IPS-18a (cell line): ENCODE results near the gene MARCHF11.

Source experiments
- H3K27ac ChIP-seq: one replicate; pipeline ENCODE4 v1.5.1; 2013; ENCODE audit warnings: low read length
- H3K27me3 ChIP-seq: one replicate; pipeline ENCODE4 v1.6.1; 2013; ENCODE audit warnings: mild to moderate bottlenecking, low read length; ENCODE audit not compliant: control insufficient read depth, insufficient read depth
- H3K36me3 ChIP-seq: one replicate; pipeline ENCODE4 v1.6.1; 2013; ENCODE audit warnings: low read depth, low read length; ENCODE audit not compliant: control insufficient read depth
- H3K4me1 ChIP-seq: one replicate; pipeline ENCODE4 v1.6.1; 2013; ENCODE audit warnings: low read depth, low read length; ENCODE audit not compliant: control insufficient read depth
- H3K4me3 ChIP-seq: one replicate; pipeline ENCODE4 v1.5.1; 2013; ENCODE audit warnings: low read length
- H3K9ac ChIP-seq: one replicate; pipeline ENCODE4 v1.6.1; 2013; ENCODE audit warnings: mild to moderate bottlenecking, low read length, moderate library complexity
- H3K9me3 ChIP-seq: one replicate; pipeline ENCODE4 v1.6.1; 2013; ENCODE audit warnings: low read depth, low read length; ENCODE audit not compliant: control insufficient read depth

The MARCHF11 gene

GRCh38 chr5:16074358-16074757 lies 105.2 kb downstream of the MARCHF11 start:
- no peaks in the 10 kb centered on the region for H3K27me3 ChIP-seq
- H3K4me3 ChIP-seq, result no peak overlapping the region
- no peak overlapping the region for H3K27ac ChIP-seq
- H3K9me3 ChIP-seq, result no peaks in the 10 kb centered on the region
- H3K4me1 ChIP-seq, result no peaks in the 10 kb centered on the region
- no peaks in the 10 kb centered on the region for H3K36me3 ChIP-seq
- no peak overlapping the region for H3K9ac ChIP-seq

GRCh38 chr5:16072616-16073015 lies 107.0 kb downstream of the MARCHF11 start:
- no peak overlapping the region for H3K9ac ChIP-seq
- H3K36me3 ChIP-seq, result no peaks in the 10 kb centered on the region
- no peak overlapping the region for H3K4me3 ChIP-seq
- H3K27ac ChIP-seq, result no peak overlapping the region
- no peaks in the 10 kb centered on the region for H3K4me1 ChIP-seq
- no peaks in the 10 kb centered on the region for H3K27me3 ChIP-seq
- H3K9me3 ChIP-seq, result no peaks in the 10 kb centered on the region

DNA sequence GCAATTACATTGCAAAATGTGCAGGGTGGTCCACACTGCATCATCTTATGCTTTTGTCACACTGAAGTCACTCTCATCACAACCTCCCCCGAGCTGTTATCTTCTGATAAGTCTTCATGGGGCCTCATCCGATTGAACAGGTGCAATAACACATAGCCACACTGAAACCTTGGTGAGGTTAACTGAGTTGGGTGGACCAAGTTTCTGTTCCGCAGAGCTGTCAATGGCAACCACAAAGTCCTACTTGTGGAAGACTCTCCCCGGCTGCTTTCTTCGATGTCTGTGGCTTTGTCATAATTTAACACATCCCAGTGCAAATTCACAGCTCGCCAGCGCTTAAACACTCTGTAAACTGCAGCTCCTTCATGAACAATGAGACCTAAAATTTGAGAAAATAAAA lies 112.2 kb downstream of the MARCHF11 start:
- Histone ChIP-seq H3K36me3 (no peaks in the 10 kb centered on the region), H3K27me3 (no peaks in the 10 kb centered on the region), H3K9ac (no peak overlapping the region), H3K27ac (no peak overlapping the region), H3K4me3 (no peak overlapping the region), H3K4me1 (no peaks in the 10 kb centered on the region), H3K9me3 (no peaks in the 10 kb centered on the region)

DNA sequence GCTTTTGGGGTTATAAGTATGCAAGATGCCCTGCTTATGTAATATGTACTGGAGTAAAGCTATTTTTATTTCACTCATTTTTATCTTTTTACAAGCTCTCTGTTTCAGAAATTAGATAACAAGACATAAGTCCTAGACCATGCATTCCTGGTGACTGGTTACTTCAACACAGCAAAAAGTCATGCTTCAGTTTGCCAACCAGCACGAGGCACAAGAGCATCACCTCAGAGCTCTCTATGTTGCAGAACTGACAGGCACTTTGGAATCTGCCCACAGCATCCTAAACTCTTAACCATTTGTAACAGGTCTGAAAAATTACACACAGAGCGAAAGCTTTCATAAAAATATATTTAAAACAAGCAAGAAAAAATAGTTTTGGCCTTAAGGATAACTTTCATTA lies 112.8 kb downstream of the MARCHF11 start:
- H3K27me3 ChIP-seq, result no peaks in the 10 kb centered on the region
- H3K27ac ChIP-seq, result no peak overlapping the region
- H3K36me3 ChIP-seq, result no peaks in the 10 kb centered on the region
- no peaks in the 10 kb centered on the region for H3K9me3 ChIP-seq
- no peak overlapping the region for H3K4me3 ChIP-seq
- H3K4me1 ChIP-seq, result no peaks in the 10 kb centered on the region
- no peak overlapping the region for H3K9ac ChIP-seq

GRCh38 chr5:16066320-16066719 lies 113.3 kb downstream of the MARCHF11 start:
- no peak overlapping the region for H3K4me3 ChIP-seq
- no peak overlapping the region for H3K9ac ChIP-seq
- H3K36me3 ChIP-seq, result no peaks in the 10 kb centered on the region
- H3K4me1 ChIP-seq, result no peaks in the 10 kb centered on the region
- H3K27me3 ChIP-seq, result no peaks in the 10 kb centered on the region
- no peaks in the 10 kb centered on the region for H3K9me3 ChIP-seq
- no peak overlapping the region for H3K27ac ChIP-seq

DNA sequence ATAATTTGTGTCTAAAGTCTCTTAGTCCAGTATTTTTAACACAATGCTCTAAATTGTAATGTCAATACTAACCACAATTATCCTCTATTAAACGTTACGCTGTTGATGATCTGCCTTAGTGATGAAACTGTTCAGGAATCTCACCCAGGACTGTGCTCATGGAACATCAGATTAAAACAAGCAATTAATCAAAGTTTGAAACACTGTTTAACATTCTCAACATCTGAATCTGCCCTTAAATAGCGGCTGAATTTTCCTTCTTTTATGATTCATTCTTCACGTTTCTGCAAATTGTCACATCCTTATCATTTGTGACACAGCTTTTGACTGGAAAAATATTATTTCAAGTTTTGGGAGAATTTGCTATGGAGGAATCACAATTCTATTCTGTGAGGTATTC lies 113.8 kb downstream of the MARCHF11 start:
- H3K27ac ChIP-seq, result no peak overlapping the region
- no peaks in the 10 kb centered on the region for H3K36me3 ChIP-seq
- no peaks in the 10 kb centered on the region for H3K9me3 ChIP-seq
- no peaks in the 10 kb centered on the region for H3K27me3 ChIP-seq
- H3K4me1 ChIP-seq, result no peaks in the 10 kb centered on the region
- no peak overlapping the region for H3K4me3 ChIP-seq
- no peak overlapping the region for H3K9ac ChIP-seq

DNA sequence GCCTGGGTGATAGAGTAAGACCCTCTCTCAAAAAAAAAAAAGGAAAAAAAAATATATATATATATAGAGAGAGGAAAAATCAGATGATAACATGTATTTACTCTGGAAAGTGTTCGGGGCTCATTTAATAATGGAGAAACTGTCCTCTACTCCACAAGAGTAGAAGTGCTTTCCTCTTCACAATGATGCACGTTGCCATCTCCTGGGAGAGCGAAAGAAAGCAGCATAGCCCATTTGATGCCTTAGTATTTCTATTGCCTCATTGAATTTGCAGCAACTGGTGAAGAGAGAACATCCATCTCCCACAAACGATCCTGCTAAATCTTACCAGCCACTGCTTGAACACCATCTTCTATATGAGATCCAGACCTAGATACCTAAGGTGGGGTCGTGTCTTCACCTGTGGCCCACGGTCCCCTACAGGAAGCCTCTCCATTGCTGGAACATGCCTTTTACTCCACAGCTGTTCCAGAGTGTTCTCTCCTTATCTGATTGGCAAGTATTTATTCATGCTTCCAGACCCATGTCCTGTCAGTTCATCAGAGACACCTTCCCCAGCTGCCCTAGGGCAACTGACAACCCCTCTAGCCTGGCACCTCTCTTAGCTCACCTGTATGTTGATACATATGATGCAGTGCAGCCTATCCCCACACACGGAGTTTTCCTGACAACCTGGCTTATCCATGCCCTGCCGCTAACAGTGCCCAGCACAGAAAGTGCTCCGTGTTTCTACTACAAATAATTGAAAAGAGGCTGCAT lies 115.3 kb downstream of the MARCHF11 start:
- Histone ChIP-seq H3K9me3 (no peaks in the 10 kb centered on the region), H3K27me3 (no peaks in the 10 kb centered on the region), H3K4me1 (no peaks in the 10 kb centered on the region), H3K9ac (no peak overlapping the region), H3K36me3 (no peaks in the 10 kb centered on the region), H3K27ac (no peak overlapping the region), H3K4me3 (no peak overlapping the region)

DNA sequence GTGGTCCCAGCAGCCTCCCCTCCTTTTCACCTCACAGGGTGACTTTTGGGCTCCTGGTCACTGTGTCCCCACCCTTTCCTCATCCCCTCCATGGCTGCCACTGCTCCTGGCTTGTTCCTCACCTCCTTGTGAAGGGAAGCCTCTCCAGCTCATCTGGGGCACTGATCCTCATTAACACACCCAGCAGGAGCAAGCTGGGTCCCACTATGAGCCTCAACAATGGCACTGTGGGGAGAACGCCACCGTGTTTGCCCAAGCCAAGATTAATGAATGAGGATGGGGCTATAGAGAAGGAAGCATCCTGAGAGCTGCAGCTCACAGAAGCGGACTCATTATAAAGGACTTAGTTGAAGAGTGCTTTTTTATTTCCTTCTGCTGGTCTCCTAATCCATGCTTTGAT lies 118.4 kb downstream of the MARCHF11 start:
- Histone ChIP-seq H3K4me3 (no peak overlapping the region), H3K9ac (no peak overlapping the region), H3K4me1 (no peaks in the 10 kb centered on the region), H3K36me3 (no peaks in the 10 kb centered on the region), H3K27me3 (no peaks in the 10 kb centered on the region), H3K27ac (no peak overlapping the region), H3K9me3 (no peaks in the 10 kb centered on the region)

- Histone ChIP-seq H3K4me3 (no peak overlapping the region), H3K36me3 (no peaks in the 10 kb centered on the region), H3K4me1 (no peaks in the 10 kb centered on the region), H3K27me3 (no peaks in the 10 kb centered on the region), H3K27ac (no peak overlapping the region), H3K9me3 (no peaks in the 10 kb centered on the region), H3K9ac (no peak overlapping the region)
Observed at GRCh38 chr5:16057277-16057676, 122.3 kb downstream of the MARCHF11 start.

DNA sequence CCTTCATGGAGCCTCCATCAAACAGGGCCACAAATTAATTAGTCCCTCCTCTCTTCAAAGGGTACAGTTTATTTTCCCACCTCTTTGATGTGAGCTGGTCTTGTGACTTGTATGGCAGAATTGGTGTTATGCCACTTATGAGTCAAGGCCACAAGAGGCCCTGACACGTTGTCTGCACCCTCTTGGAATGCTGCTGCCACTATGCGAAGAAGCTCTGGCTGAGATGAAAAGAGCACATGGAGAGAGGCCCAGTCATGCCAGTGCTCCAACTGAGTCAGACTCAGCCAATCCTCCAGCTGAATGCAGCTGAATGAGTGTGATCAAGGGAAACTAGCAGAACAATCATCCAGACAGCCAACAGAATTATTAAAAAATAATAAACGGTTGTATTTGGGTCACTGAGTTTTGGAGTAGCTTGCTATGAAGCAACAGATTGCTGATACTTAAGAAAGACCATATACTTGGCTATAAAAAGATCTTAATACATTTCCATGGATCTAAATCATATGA lies 128.3 kb downstream of the MARCHF11 start:
- Histone ChIP-seq H3K36me3 (no peaks in the 10 kb centered on the region), H3K27ac (no peak overlapping the region), H3K4me1 (no peaks in the 10 kb centered on the region), H3K9ac (no peak overlapping the region), H3K9me3 (no peaks in the 10 kb centered on the region), H3K27me3 (no peaks in the 10 kb centered on the region), H3K4me3 (no peak overlapping the region)

DNA sequence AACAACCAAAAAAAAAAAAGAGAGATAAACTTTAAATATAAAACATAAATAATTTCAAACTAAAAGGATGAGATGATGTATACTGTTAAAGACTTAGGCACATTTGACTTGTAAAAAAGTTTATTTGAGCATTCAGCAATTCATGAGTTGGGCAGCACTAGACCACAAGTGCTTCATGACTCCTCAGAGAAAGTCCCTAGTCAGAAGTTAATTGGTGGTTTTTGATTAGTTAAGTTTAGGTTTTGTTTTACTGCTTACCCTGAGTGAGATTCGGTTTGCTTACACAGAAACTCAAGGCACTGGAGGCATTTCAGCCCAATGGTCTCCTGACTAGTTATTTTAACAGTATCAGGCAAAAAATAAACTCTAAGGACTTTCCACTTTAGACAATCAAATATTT lies 129.2 kb downstream of the MARCHF11 start:
- Histone ChIP-seq H3K27ac (no peak overlapping the region), H3K4me3 (no peak overlapping the region), H3K9ac (no peak overlapping the region), H3K9me3 (no peaks in the 10 kb centered on the region), H3K27me3 (no peaks in the 10 kb centered on the region), H3K36me3 (no peaks in the 10 kb centered on the region), H3K4me1 (no peaks in the 10 kb centered on the region)

DNA sequence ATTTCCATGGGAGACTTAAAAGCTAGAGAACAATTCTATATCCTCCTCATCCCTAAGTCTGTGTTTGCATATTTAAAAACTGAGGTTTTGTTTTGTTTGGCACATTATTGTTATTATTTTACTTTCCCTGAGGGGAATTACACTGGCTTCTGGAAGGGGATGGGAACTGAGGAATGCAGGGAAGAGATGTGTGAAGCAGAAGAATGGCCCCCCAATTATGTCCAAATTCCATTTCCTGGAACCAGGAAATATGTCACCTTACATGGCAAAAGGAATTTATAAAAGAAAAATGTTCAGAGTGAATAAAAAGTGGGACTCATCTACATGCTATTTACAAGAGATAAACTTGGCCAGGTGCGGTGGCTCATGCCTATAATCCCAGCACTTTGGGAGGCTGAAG lies 129.8 kb downstream of the MARCHF11 start:
- H3K9me3 ChIP-seq, result no peaks in the 10 kb centered on the region
- H3K27ac ChIP-seq, result no peak overlapping the region
- no peaks in the 10 kb centered on the region for H3K36me3 ChIP-seq
- no peak overlapping the region for H3K4me3 ChIP-seq
- no peaks in the 10 kb centered on the region for H3K4me1 ChIP-seq
- H3K27me3 ChIP-seq, result no peaks in the 10 kb centered on the region
- no peak overlapping the region for H3K9ac ChIP-seq
